K562 (cell line): ENCODE data around the gene GNAS-AS1. TPM values are rescaled to one million over a fixed set of nuclear protein-coding genes. Genes with fewer than 3 reads are reported as not detected.

ENCODE experiments used
- CHD7 ChIP-seq: fragments of 200-600 bp; sonication (generic); IDR thresholded peaks from one replicate; pipeline ENCODE4 v1.6.1; 2012; ENCODE audit warnings: mild to moderate bottlenecking, low read depth, low read length, inconsistent platforms
- KDM1A ChIP-seq, 2 experiments: fragments of 450-650 bp; IDR thresholded peaks; 2 replicates each; pipeline ENCODE4 v1.6.1; 2016; ENCODE audit warnings: mild to moderate bottlenecking in 2 of 2
- POLR2AphosphoS2 ChIP-seq: IDR thresholded peaks from 2 replicates; pipeline ENCODE4 v1.6.1; 2012; ENCODE audit warnings: low read length, improper control_type of control experiment
- PRPF4 ChIP-seq: fragments of 200-400 bp; formaldehyde crosslinking; IDR thresholded peaks from one replicate; pipeline ENCODE4 v1.6.1; 2017; ENCODE audit warnings: low read length, low read depth, mild to moderate bottlenecking; ENCODE audit not compliant: insufficient read depth, poor library complexity, severe bottlenecking
- SIX5 ChIP-seq, 2 experiments: IDR thresholded peaks; 2 replicates each; pipeline ENCODE4 v1.6.1; 2011; ENCODE audit warnings: low read length in 2 of 2, borderline replicate concordance in 1 of 2, low read depth in 1 of 2, mild to moderate bottlenecking in 1 of 2, moderate library complexity in 1 of 2; ENCODE audit not compliant: insufficient read depth in 1 of 2
- SPI1 ChIP-seq: IDR thresholded peaks from 2 replicates; pipeline ENCODE4 v1.6.1; 2011; ENCODE audit warnings: low read depth, low read length, control low read depth, borderline replicate concordance
- TRIM25 ChIP-seq: fragments of 450-650 bp; IDR thresholded peaks from 2 replicates; pipeline ENCODE4 v1.7.0; 2016; ENCODE audit warnings: borderline replicate concordance
- ZHX1 ChIP-seq: fragments of 150-350 bp; conservative IDR thresholded peaks from 2 replicates; pipeline ENCODE4 v1.6.1; 2014; ENCODE audit warnings: low read length
- ZNF217 ChIP-seq: sonication (generic); formaldehyde crosslinking; IDR thresholded peaks from 2 replicates; pipeline ENCODE4 v1.8.0; 2022; ENCODE audit warnings: mild to moderate bottlenecking, missing genetic modification reagents
- ZSCAN32 ChIP-seq: fragments of 450-650 bp; formaldehyde crosslinking; IDR thresholded peaks from 2 replicates; pipeline ENCODE4 v1.4.0; 2020; ENCODE audit warnings: mild to moderate bottlenecking, moderate library complexity
- polyA plus RNA-seq, 8 experiments: library from polyadenylated mRNA; depleted of rRNA in 4 of 8; stranded (reverse) in 5 of 8; unstranded in 3 of 8; fragments of >200 nt; fragmentation: Nextera tagmentation in 2 of 8; fragmentation: Illumina TruSeq in 1 of 8; extraction: Ambion mirVana in 2 of 8; extraction: Trizol in 1 of 8; gene quantifications; 2 replicates each; pipeline versions ENCODE4 v1.2.1 to v1.2.3, GENCODE V29; 2011 to 2014; ENCODE audit warnings: inconsistent platforms in 1 of 8, missing spikeins in 1 of 8
- total RNA-seq, 7 experiments: library from RNA; depleted of rRNA in 6 of 7; stranded (reverse); fragments of >200 nt in 6 of 7; fragmentation: Illumina TruSeq in 2 of 7; extraction: Trizol in 2 of 7; gene quantifications; 2 replicates each; pipeline versions ENCODE4 v1.2.1 to v1.2.3, GENCODE V29; 2011 to 2021; ENCODE audit warnings: low replicate concordance in 1 of 7

Gene GNAS-AS1
- total and polyA plus RNA-seq, 9 of the 15 experiments (the other 6 are each of a cell fraction or from before 2014, with no cell fraction given) = 0.04 to 2.5 (median 0.25) TPM

- no peak for TF ChIP-seq CHD7
- TF ChIP-seq POLR2AphosphoS2 = no peak
- no peak for TF ChIP-seq ZSCAN32
- no peak for TF ChIP-seq ZHX1
- TF ChIP-seq SIX5 (IDR thresholded peaks at IDR 0.05; ENCODE audit: borderline replicate concordance in 1 of 2, insufficient read depth in 1 of 2, low read depth in 1 of 2, low read length in 2 of 2) = no peak
- no peak for TF ChIP-seq ZNF217
- no peak for TF ChIP-seq TRIM25
- no peak for TF ChIP-seq KDM1A (IDR thresholded peaks at IDR 0.05)
- TF ChIP-seq SPI1 = no peak
- no peak for TF ChIP-seq PRPF4
Measured at GRCh38 chr20:58815448-58815847, 35.3 kb downstream of the GNAS-AS1 start (continued).
